NB4 (cell line): ENCODE data around the gene PLAAT5.

ENCODE experiments used
- DNase-seq: peaks from one replicate; pipeline ENCODE4 v3.0.0; 2010; ENCODE audit warnings: low read depth
- H3K4me3 ChIP-seq: one replicate; pipeline ENCODE4 v1.5.1; 2011; ENCODE audit warnings: mild to moderate bottlenecking, low read depth, low read length, moderate library complexity
- MAX ChIP-seq: IDR thresholded peaks from 2 replicates; pipeline ENCODE4 v1.6.1; 2011; ENCODE audit warnings: low read depth, low read length
- MYC ChIP-seq: IDR thresholded peaks from 2 replicates; pipeline ENCODE4 v1.6.1; 2011; ENCODE audit warnings: low read depth, low read length
- POLR2A ChIP-seq: IDR thresholded peaks from 2 replicates; pipeline ENCODE4 v1.6.1; 2011; ENCODE audit warnings: mild to moderate bottlenecking; ENCODE audit not compliant: insufficient read length; ENCODE audit errors: extremely low read depth
- TF ChIP-seq, protein P1 (sequence below): IDR thresholded peaks from one replicate; pipeline ENCODE4 v1.5.1; 2012; ENCODE audit warnings: low read depth, low read length

Gene PLAAT5

GRCh38 chr11:63512816-63513215 is 21.8 kb upstream of the PLAAT5 start:
- TF ChIP-seq POLR2A (no peak), MYC (no peak), MAX (no peak)
- TF ChIP-seq, protein P1, sequence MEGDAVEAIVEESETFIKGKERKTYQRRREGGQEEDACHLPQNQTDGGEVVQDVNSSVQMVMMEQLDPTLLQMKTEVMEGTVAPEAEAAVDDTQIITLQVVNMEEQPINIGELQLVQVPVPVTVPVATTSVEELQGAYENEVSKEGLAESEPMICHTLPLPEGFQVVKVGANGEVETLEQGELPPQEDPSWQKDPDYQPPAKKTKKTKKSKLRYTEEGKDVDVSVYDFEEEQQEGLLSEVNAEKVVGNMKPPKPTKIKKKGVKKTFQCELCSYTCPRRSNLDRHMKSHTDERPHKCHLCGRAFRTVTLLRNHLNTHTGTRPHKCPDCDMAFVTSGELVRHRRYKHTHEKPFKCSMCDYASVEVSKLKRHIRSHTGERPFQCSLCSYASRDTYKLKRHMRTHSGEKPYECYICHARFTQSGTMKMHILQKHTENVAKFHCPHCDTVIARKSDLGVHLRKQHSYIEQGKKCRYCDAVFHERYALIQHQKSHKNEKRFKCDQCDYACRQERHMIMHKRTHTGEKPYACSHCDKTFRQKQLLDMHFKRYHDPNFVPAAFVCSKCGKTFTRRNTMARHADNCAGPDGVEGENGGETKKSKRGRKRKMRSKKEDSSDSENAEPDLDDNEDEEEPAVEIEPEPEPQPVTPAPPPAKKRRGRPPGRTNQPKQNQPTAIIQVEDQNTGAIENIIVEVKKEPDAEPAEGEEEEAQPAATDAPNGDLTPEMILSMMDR: no peak
- DNase-seq: no peak
- H3K4me3 ChIP-seq: no peak overlapping the region

GRCh38 chr11:63511048-63511748 is 20.2 kb upstream of the PLAAT5 start:
- DNase-seq: no peak
- TF ChIP-seq MYC (no peak), MAX (no peak), POLR2A (no peak)
- TF ChIP-seq, protein P1: no peak
- H3K4me3 ChIP-seq: no peak overlapping the region

- TF ChIP-seq POLR2A (no peak), MYC (no peak), MAX (no peak)
- TF ChIP-seq, protein P1: no peak
- no peak overlapping the region for H3K4me3 ChIP-seq
- DNase-seq: no peak
Observed at GRCh38 chr11:63510360-63511047, 19.5 kb upstream of the PLAAT5 start.

- no peak for DNase-seq
- TF ChIP-seq MYC (no peak), POLR2A (no peak), MAX (no peak)
- TF ChIP-seq, protein P1: no peak
Observed at GRCh38 chr11:63508745-63509144, 17.8 kb upstream of the PLAAT5 start.

GRCh38 chr11:63508009-63508408 is 17.0 kb upstream of the PLAAT5 start:
- peak overlapping the region; percentile 92 for H3K4me3 ChIP-seq
- peak; percentile 89 for DNase-seq
- peak; percentile 12; the same call in 1 of the 2 replicates for TF ChIP-seq MYC
- TF ChIP-seq, protein P1: peak; percentile 95
- TF ChIP-seq MAX: 0 out of 2 replicates have a peak, but pooled peaks have one; percentile 37
- TF ChIP-seq POLR2A: no peak

More at GRCh38 chr11:63508745-63509144, 17.8 kb upstream of the PLAAT5 start:
- peak overlapping the region; percentile 92 for H3K4me3 ChIP-seq
